NOMO-1 treated with DMSO at 0.1 percent for 48 hours (cell line): ENCODE measurements around the gene TMEM212.
"Not testable (repeated sequence)": the region's sequence is repeated elsewhere in the genome, so short reads cannot be mapped to it uniquely, and the experiment has no call there.

ENCODE experiments used
- DNase-seq: peaks from one replicate; lab custom pipeline; 2025; ENCODE audit not compliant: unreplicated experiment; lab: John Stamatoyannopoulos, UW

The TMEM212 gene

GRCh38 chr3:171854649-171855305 is 11.6 kb downstream of the TMEM212 start:
- DNase-seq = no peak

GRCh38 chr3:171858770-171859169 is 15.6 kb downstream of the TMEM212 start:
- not testable (repeated sequence) for DNase-seq

DNA sequence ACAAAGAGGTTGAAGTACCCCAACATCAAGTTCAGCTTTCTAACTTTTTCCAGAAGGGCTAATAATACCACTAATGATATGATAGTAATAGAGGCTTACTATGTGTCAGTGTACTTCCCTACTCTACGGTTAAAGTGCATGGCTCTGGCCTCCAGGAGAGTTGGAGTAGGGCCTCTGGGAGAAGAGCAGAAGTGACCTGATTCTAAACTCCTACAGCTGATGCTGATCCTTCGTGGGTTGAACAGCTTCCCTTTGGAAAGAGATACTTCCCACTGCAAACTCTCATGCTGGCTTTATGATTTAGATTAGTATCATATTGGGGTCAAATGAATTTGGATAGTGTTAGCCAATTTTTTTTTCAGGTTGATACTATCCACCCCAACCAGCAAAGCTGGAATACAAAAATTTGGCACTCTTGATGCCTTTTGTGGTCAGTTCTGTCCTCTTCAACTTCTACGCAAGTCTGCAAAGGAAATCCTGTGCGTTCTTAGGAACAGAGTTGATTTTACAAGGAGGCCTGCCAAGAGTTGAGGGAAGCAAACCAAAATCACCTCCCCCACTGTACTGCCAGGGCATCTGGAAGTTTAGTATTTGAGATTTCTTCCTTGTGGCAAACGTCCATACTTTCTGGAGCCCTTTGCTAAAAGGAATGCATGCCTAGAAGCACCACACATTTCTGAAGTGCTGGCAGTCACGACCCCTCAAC is 17.8 kb downstream of the TMEM212 start:
- no peak for DNase-seq

GRCh38 chr3:171862392-171862791 is 19.2 kb downstream of the TMEM212 start:
- no peak for DNase-seq

DNA sequence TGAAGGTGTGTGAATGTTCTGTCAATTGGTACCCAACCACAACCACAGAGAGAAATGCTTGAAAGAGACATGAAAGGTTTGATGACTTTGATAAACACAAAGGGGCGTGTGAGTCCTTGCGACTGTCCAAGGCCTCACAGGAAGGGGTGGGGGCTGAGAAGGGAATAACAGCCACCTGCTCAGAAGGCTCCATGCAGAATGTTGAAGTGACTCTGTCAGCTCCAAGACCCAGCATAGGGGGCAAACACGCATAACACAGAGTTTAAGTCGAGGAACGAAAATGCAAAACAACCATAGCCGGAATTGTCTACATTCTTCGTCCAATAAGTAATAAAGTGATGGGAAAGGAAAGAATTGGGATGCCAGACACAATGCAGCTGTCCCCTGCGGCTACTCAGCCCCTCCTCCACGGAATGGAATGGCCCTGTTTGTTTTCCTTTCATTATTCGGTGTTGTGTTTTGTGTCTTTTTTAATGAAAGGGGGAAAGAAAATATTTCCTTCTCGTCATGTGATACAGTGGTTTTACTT is 19.9 kb downstream of the TMEM212 start:
- no peak for DNase-seq

DNA sequence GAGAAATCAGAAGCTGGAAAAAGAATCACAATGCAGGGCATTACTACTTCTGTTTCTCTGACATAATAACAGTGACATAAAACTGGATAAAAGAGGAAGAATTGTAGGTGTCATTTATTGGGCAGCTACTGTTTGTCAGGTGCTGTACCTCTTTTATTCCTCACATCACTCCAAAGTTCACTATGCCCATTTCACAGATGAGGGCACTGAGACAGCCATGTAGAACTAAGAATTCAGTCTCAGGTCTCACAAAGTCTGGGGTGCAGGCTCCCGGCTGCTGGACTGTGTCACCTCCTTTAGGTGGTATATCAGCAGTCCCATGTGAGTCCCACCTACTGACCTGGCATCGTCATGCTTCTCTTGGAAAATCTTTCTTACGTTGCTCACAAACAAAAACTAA is 20.8 kb downstream of the TMEM212 start:
- DNase-seq = no peak

DNA sequence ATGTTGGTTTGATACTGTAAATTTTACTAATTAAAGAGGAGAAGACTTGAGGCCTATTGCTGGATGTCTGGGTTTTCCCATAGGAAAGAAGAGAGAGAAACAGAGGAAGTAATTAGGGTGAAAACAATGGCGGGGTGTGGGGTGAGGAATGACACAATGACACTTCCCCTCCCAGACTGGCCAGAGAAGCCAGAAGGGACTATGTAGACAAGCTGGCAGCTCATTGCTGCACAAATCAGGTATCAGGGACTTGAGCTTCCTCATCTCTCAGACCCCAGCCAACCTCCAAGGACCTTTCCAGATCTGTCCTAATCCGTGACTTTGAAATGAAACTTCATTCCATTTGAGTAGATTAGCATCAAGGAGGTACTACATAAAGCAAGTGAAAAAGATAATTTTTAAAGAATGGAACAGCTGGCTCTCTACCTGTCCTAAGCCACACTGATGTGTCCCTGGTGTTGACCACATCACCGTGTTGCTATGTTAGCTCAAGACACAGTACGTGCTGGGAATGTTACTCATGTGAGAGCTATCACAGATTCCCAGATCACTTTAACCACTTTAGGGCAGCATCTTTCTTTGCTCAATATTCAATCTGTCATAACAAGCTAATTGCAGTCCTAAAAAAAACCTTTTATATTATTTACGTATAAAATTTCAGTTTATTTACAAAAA is 22.2 kb downstream of the TMEM212 start:
- peak; percentile 15 for DNase-seq

GRCh38 chr3:171867981-171868380 is 24.8 kb downstream of the TMEM212 start:
- peak; percentile 77 for DNase-seq

DNA sequence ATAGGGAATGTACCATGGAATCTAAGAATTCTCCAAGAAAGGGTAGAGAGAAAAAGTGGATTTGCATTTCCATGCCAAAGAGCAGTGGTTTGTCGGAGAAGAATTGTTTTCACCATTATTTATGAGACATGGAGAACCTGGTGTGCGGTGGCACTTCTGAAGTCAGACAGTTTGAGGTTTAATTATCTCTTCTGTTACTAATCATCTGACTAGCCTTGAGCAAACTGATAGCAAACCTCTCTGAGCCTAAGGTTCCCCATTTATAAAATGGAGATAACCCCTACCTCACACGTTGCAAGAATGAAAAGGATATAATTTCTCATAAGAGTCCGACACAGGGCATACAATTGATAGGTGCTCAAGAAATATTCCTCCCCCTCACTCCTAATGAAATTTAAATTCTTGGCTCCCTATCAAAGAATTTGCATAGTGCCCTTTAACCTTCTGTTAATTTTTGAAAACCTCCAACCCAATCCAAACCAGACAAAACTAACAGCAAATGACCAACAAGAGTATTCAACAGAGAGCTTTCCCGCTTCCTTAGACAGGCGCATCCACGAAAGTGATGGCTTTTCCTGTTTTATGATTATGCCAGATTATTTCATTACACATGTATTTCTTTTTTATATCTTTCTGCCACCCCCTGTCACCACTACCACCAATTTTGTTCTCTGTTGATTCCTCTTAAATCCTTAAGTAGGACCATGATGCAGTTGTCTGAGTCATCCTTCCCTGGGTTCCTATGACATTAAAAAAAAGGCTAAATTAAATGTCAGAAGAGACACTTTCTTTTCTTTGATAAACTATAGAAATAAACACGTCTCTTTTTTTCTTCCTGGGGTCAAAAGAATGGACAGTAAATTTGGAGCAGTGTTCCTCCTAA is 28.5 kb downstream of the TMEM212 start:
- peak; percentile 25 for DNase-seq

DNA sequence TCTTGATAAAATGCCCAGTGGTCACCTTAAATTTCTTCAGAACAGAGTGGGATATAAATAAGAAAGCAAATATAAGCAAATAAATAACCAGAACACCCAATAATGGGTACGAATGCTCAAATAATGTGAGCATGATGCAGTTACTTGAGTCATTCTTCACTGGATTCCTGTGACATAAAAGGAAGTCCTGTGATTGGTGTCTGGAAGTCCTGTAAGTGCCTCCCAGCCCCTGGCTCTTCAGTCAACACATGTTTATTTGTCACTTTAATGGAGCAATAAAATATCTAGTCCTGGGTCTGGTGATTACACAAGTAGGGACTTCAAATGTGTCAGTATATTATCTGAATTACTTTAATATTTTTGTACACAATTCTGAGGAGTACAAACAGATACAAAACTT is 30.4 kb downstream of the TMEM212 start:
- no peak for DNase-seq

- no peak for DNase-seq
These were observed 31.1 kb downstream of the TMEM212 start for GRCh38 chr3:171874251-171874681.

GRCh38 chr3:171874879-171875278 is 31.7 kb downstream of the TMEM212 start:
- no peak for DNase-seq

DNA sequence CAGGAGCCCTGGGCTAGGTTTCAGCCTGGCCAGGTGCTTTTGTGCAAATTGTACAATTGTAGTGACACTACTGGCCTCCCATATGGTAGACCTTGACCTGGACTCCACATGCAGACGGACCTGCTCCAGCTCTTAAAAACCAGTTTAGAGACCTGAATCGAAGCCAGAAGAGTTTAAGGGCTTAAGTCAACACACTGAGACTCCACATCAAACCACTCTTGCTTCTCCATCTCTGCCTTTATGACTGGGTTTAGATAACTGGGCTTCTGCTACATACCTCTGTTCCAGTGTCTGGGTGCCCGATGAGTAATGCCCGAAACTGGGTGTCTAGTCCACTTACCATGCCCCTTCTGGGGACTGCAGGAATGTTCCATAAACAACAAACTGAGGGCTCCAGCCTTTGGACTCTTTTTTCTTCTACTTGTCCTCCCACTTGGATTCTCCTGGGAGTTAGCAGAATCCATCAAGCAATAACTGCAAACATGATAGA is 32.8 kb downstream of the TMEM212 start:
- no peak for DNase-seq

DNA sequence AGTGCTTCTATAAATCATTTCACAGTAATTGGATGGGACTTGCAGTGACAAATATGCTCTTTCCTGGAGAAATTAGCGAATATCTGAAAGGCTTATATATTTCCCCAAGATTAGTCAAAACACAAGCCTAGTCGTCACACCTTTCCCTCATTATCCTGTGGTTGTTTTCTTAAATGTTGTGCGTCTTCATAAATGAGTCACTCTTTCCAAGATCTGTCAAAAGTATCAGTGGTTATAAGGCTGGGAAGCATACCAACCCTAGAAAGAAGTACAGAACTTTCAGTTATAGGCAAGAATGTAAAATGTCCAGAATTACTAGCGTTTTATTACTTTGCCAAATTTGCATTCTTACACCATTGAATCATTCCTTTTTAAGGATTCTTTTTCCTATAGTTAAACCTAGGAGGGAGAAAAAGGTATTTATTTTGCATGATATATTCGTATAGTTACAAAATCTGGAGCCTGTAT is 33.6 kb downstream of the TMEM212 start:
- DNase-seq = peak; percentile 23

DNA sequence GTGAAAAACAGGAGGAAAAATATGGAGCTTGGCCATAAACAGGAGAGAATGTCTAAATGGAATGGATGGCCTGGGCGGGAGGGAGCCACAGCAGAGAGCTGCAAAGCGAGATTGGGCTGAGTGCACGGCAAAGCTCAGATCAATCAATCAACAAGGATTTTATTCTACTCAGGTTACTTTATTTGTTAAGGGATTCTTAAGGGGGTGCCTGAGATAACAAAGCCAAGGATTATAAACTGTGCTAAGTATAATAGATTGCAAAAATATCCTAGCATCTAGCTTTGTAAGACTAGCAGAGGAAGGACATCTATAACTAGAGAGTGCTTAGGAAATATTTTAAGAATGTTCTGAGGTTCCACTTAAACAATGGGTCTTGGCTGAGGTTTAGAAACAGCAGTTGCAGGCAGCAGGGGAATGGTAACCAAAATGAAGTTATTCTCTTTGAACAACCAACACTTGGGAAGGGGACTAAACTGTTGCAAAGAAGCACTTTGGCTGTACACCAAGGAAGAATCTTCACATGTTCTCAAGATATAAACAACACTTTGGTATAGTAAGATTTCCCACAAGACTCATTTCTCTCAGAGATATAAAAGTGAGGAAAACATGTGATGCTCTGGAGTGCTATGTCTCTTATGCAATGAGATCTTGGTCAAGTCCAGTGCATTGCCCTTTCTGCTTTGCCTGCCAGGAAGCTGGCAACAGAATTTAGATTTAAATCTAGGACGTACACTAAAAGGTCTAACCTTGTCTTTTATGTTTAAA is 35.5 kb downstream of the TMEM212 start:
- no peak for DNase-seq

DNA sequence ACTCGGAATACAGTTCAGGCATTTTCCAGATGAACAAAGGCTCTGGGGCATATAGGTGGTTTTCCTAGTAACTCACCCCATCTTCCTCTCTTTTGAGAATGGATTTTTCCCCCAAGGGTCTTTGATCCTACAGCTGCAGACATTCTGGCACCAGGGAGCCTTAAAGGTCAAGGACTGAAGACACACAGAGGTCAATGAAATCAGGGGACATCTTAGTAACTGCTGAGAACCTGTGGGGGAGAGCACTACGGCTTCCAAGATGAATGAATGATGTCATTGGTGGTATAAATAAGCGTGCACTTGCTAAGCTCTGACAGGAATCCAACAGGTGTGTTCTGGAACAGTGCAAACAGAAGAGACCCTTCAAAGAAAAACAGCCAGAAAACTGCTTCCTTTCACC is 36.3 kb downstream of the TMEM212 start:
- no peak for DNase-seq

DNA sequence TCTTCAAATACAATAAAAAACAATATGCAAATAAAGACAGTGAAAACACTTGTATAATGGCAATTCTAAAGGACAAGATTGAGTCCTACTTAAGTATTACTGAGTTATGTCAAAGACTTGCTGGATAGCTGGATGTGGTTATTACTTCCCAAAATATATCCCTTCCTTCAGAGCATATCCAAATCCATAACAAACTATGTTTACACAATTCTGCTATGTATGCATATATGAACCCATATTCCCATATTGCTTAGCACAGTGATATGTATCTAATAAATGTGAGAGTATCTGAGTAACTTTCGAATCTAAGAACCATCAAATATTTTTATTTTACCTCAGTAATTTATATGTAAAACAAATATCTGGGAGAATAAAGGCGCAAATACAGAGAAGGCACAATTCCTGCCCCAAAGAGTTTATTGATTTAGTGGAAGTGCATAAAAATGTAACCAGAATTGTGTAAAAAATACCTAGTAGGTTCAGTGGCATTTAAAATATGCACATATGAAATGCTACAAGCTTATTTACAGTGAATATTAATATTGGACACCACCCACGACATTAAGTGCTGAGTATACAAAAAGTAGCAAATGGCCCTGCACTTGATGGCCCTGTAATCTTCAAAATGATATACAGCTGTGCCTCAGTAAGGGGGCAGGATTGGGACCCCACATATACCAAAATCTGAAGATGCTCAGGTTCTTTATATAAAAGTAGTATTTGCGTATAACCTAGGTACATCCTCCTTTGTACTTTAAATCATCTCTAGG is 37.1 kb downstream of the TMEM212 start:
- no peak for DNase-seq

GRCh38 chr3:171881251-171881650 is 38.1 kb downstream of the TMEM212 start:
- DNase-seq = no peak

DNA sequence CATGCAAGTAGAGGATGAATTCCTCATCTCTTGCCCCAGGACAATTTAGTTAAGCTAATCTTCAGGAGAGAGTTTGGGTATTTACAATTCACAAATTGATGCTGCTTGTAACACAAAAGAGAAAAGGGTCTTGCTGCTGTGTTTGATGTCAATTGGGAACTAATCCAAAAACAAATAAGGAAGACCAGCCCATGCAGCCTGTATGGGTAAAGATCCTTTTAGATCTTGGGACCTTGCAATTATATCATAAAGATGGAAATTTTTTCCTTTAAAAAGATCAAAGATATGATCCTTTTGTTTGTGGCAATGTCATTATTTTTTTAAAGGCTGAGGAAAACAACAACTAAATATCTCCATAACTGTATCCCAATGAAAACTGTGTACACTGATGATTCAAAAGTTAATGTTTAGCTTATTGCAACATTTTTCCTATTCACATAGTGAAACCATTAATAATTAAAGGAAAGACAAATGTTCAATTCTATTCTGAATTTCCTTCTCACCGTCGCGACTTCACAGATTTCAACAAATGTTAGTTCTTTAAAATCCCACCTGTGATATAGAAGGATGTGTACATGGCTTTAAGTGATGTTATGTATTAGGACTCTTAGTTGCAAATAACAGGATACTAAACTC is 40.2 kb downstream of the TMEM212 start:
- DNase-seq = no peak
